ENCODE data around the gene HCN4. TPM values are rescaled to one million over a fixed set of nuclear protein-coding genes. Genes with fewer than 3 reads are reported as not detected.
A peak's percentile ranks its signal among the peaks of the same experiment; 100 is the strongest.

Gene HCN4
- total RNA-seq, 4 donors from 2014 or later = under 0.01 to 0.10 TPM; not detected in 2

DNA sequence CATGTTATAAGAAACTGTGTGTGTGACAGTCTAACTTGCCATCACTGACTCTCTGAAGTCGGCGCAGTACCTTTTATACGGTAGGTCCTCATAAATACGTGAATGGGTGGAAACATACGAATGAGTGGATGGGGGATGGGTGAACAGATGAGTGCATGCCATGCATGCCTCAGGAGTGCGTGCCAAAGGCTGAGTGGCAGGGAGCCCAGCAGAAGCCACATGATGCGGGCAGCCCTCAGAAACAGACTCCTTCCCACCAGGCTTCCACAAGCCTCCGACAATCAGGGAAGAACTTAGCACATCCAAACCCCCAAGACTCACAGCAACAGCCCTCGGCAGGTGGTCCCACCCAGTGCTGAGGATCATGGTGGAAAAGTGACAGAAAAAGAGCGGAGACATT lies 16.7 kb downstream of the HCN4 start:
- Histone ChIP-seq H3K36me3 (no peaks in the 10 kb centered on the region), H3K4me3 (replicated peaks in 1 of 3) (no peak overlapping the region), H3K27ac (no peak overlapping the region), H3K4me1 (peaks cover 4 to 9% of the 10 kb centered on the region in 2 donors), H3K27me3 (no peaks in the 10 kb centered on the region), H3K9me3 (no peaks in the 10 kb centered on the region)
- WGBS, 2 donors = 44 to 51% methylated on average over 10 of the region's 10 CpGs
- intact Hi-C loops (cut with DNase I) = no loop called here
- DNase-seq = peak; percentile 82 to 89
- TF ChIP-seq POLR2A (IDR thresholded peaks at IDR 0.05) (no peak), CTCF (IDR thresholded peaks at IDR 0.05) (no peak)

DNA sequence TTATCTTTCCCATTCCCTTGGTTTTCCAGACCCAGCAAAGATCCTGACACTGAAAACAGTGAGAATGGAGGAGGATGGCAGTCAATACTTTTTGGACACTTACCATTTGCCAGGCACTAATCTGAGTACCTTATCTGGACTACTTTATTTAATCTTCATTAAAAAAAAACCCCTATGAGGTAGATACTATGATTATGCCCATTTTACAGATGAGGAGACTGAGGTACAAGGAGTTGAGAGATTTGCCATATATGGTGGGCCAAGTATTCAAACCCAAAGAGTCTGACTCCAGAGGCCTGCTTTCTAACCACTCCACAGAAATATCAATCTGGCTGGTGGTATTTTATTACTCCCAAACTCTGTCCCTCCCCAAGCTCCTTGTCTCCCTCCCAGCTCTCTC lies 19.6 kb downstream of the HCN4 start:
- no peak for DNase-seq

GRCh38 chr15:73346735-73347312 lies 21.9 kb downstream of the HCN4 start:
- TF ChIP-seq CTCF (IDR thresholded peaks at IDR 0.05) = no peak
- no peak for TF ChIP-seq POLR2A (IDR thresholded peaks at IDR 0.05)
- no peaks in the 10 kb centered on the region for H3K27me3 ChIP-seq
- H3K9me3 ChIP-seq = no peaks in the 10 kb centered on the region
- H3K4me3 ChIP-seq (replicated peaks in 1 of 3) = no peak overlapping the region
- no peak overlapping the region for H3K27ac ChIP-seq
- WGBS, 2 donors = 16 to 18% methylated on average over 9 of the region's 9 CpGs
- peaks cover 4 to 11% of the 10 kb centered on the region in 2 donors for H3K4me1 ChIP-seq
- DNase-seq = peak; percentile 81 to 91
- no peaks in the 10 kb centered on the region for H3K36me3 ChIP-seq
- intact Hi-C loops (cut with DNase I) = no loop called here

More for the DNA sequence above, 19.6 kb downstream of the HCN4 start:
- no peak overlapping the region for H3K4me3 ChIP-seq (replicated peaks in 1 of 3)
- no peaks in the 10 kb centered on the region for H3K36me3 ChIP-seq
- TF ChIP-seq POLR2A (IDR thresholded peaks at IDR 0.05) (no peak), CTCF (IDR thresholded peaks at IDR 0.05) (no peak)
- intact Hi-C loops (cut with DNase I) = no loop called here
- H3K27me3 ChIP-seq = no peaks in the 10 kb centered on the region
- no peak overlapping the region for H3K27ac ChIP-seq
- H3K4me1 ChIP-seq = peaks cover 4 to 9% of the 10 kb centered on the region in 2 donors
- no peaks in the 10 kb centered on the region for H3K9me3 ChIP-seq

- no peak for DNase-seq
These were observed 23.1 kb downstream of the HCN4 start for GRCh38 chr15:73345658-73346057.

More at GRCh38 chr15:73345658-73346057, 23.1 kb downstream of the HCN4 start:
- Histone ChIP-seq H3K4me1 (peaks cover 4 to 14% of the 10 kb centered on the region in 2 donors), H3K27ac (no peak overlapping the region), H3K4me3 (replicated peaks in 1 of 3) (no peak overlapping the region), H3K9me3 (no peaks in the 10 kb centered on the region), H3K36me3 (no peaks in the 10 kb centered on the region), H3K27me3 (no peaks in the 10 kb centered on the region)
- intact Hi-C loops (cut with DNase I) = no loop called here
- TF ChIP-seq CTCF (IDR thresholded peaks at IDR 0.05) (no peak), POLR2A (IDR thresholded peaks at IDR 0.05) (no peak)
- WGBS, 2 donors = 83 to 91% methylated on average over 7 of the region's 7 CpGs

Measured in thyroid gland (tissue), 4 donors.